SK-N-SH (cell line): ENCODE measurements around the gene CDK14. TPM values are rescaled to one million over a fixed set of nuclear protein-coding genes. Genes with fewer than 3 reads are reported as not detected.

ENCODE experiments used
- CTCF ChIA-PET: fragments of 300-600, 350-600 bp; formaldehyde crosslinking; extraction: SDS; loops from one replicate; lab custom pipeline; 2021; lab: Yijun Ruan, JAX
- POLR2A ChIA-PET: fragments of 350-600 bp; sonication (Branson Sonifier 250); formaldehyde crosslinking; extraction: SDS; loops from one replicate; lab custom pipeline; 2020; ENCODE audit warnings: antibody characterized with exemption, inconsistent platforms; lab: Yijun Ruan, JAX
- DNase-seq: peaks from one replicate; pipeline ENCODE4 v3.0.0; 2012
- H2AFZ ChIP-seq: fragments of 200-600 bp; sonication (generic); 2 replicates; pipeline ENCODE4 v1.8.1; 2016; ENCODE audit warnings: antibody characterized with exemption, mild to moderate bottlenecking, low read depth
- H3F3A ChIP-seq: fragments of 200-600 bp; sonication (generic); replicated peaks from 2 replicates; pipeline ENCODE3; 2016; ENCODE audit warnings: antibody characterized with exemption, mild to moderate bottlenecking; ENCODE audit not compliant: insufficient read depth
- H3K27ac ChIP-seq, 2 experiments: fragments of 200-500 bp in 1 of 2; fragments of 200-600 bp in 1 of 2; sonication (Bioruptor generic) in 1 of 2; sonication (generic), shearing (Covaris generic) in 1 of 2; 2 replicates each; pipeline versions ENCODE4 v1.5.1 to v1.6.1; 2014 to 2016; ENCODE audit warnings: low read depth in 2 of 2, inconsistent platforms in 1 of 2, low read length in 1 of 2, mild to moderate bottlenecking in 1 of 2, mixed read lengths in 1 of 2
- H3K27me3 ChIP-seq: fragments of 200-600 bp; sonication (generic), shearing (Covaris generic); 2 replicates; pipeline ENCODE4 v1.6.1; 2016; ENCODE audit warnings: mixed run types; ENCODE audit not compliant: insufficient read depth
- H3K36me3 ChIP-seq, 2 experiments: fragments of 200-500 bp in 1 of 2; fragments of 200-600 bp in 1 of 2; sonication (Bioruptor generic) in 1 of 2; sonication (generic) in 1 of 2; replicated peaks in 1 of 2; 2 replicates each; pipeline versions ENCODE3 to v1.5.1; 2014 to 2016; ENCODE audit warnings: low read length in 1 of 2, mild to moderate bottlenecking in 1 of 2; ENCODE audit not compliant: insufficient read depth in 2 of 2, control insufficient read depth in 1 of 2
- H3K4me1 ChIP-seq, 2 experiments: fragments of 200-500 bp in 1 of 2; fragments of 200-600 bp in 1 of 2; sonication (Bioruptor generic) in 1 of 2; sonication (generic), shearing (Covaris generic) in 1 of 2; 2 replicates each; pipeline versions ENCODE4 v1.5.1 to v1.6.1; 2014 to 2016; ENCODE audit warnings: low read depth in 1 of 2, low read length in 1 of 2, mixed run types in 1 of 2; ENCODE audit not compliant: insufficient read depth in 2 of 2, control insufficient read depth in 1 of 2
- H3K4me2 ChIP-seq: fragments of 200-600 bp; sonication (generic), shearing (Covaris generic); 2 replicates; pipeline ENCODE4 v1.6.1; 2017; ENCODE audit warnings: mixed run types
- H3K4me3 ChIP-seq, 2 experiments: fragments of 200-500 bp in 1 of 2; fragments of 200-600 bp in 1 of 2; sonication (Bioruptor generic) in 1 of 2; sonication (generic), shearing (Covaris generic) in 1 of 2; 2 replicates each; pipeline versions ENCODE4 v1.5.1 to v1.8.1; 2014 to 2016; ENCODE audit warnings: low read depth in 2 of 2, inconsistent platforms in 1 of 2, low read length in 1 of 2, mild to moderate bottlenecking in 1 of 2, mixed read lengths in 1 of 2, moderate library complexity in 1 of 2
- H3K79me2 ChIP-seq: fragments of 200-600 bp; sonication (generic); 2 replicates; pipeline ENCODE4 v1.8.1; 2017; ENCODE audit warnings: mild to moderate bottlenecking; ENCODE audit not compliant: insufficient read depth
- H3K9ac ChIP-seq: fragments of 200-600 bp; sonication (generic); 2 replicates; pipeline ENCODE4 v1.6.1; 2017; ENCODE audit warnings: mixed run types
- H3K9me2 ChIP-seq: fragments of 200-600 bp; sonication (generic); 2 replicates; pipeline ENCODE4 v1.6.1; 2017; ENCODE audit warnings: mixed run types
- H3K9me3 ChIP-seq: fragments of 200-600 bp; sonication (generic); 2 replicates; pipeline ENCODE4 v1.6.1; 2017; ENCODE audit warnings: mixed run types, mild to moderate bottlenecking, moderate library complexity
- H4K20me1 ChIP-seq: fragments of 200-600 bp; sonication (generic); 2 replicates; pipeline ENCODE4 v1.6.1; 2017; ENCODE audit warnings: mild to moderate bottlenecking, mixed run types; ENCODE audit not compliant: insufficient read depth
- CHD2 ChIP-seq: fragments of 150-350 bp; IDR thresholded peaks from 2 replicates; pipeline ENCODE4 v1.6.1; 2018; ENCODE audit warnings: low read length; ENCODE audit not compliant: partially characterized antibody
- EP300 ChIP-seq, 2 experiments: IDR thresholded peaks; 2 replicates each; pipeline versions ENCODE4 v1.4.0 to v1.6.1; 2012; ENCODE audit warnings: borderline replicate concordance in 1 of 2, low read depth in 1 of 2, low read length in 1 of 2
- GABPA ChIP-seq: IDR thresholded peaks from 2 replicates; pipeline ENCODE4 v1.4.0; 2012; ENCODE audit warnings: low read depth, mild to moderate bottlenecking
- GATA2 ChIP-seq: sonication (generic); formaldehyde crosslinking; IDR thresholded peaks from 2 replicates; pipeline ENCODE4 v1.5.0; 2020; ENCODE audit warnings: mild to moderate bottlenecking, missing genetic modification reagents
- MEF2A ChIP-seq: IDR thresholded peaks from 2 replicates; pipeline ENCODE4 v1.4.0; 2012; ENCODE audit warnings: low read depth, borderline replicate concordance
- NRF1 ChIP-seq: IDR thresholded peaks from 2 replicates; pipeline ENCODE4 v1.6.1; 2012; ENCODE audit warnings: low read depth, mild to moderate bottlenecking, low read length
- RAD21 ChIP-seq: IDR thresholded peaks from 2 replicates; pipeline ENCODE4 v1.6.1; 2012; ENCODE audit warnings: mild to moderate bottlenecking, low read length
- RCOR1 ChIP-seq: fragments of 150-350 bp; IDR thresholded peaks from 2 replicates; pipeline ENCODE4 v1.6.1; 2017; ENCODE audit warnings: antibody characterized with exemption, low read length
- REST ChIP-seq: IDR thresholded peaks from 2 replicates; pipeline ENCODE4 v1.6.1; 2012; ENCODE audit warnings: mild to moderate bottlenecking, low read depth, low read length, moderate library complexity
- RXRA ChIP-seq: IDR thresholded peaks from 2 replicates; pipeline ENCODE4 v1.4.0; 2012; ENCODE audit warnings: low read depth, mild to moderate bottlenecking, borderline replicate concordance
- TAF1 ChIP-seq: IDR thresholded peaks from 2 replicates; pipeline ENCODE4 v1.6.1; 2012; ENCODE audit warnings: low read depth, mild to moderate bottlenecking, low read length, moderate library complexity, borderline replicate concordance
- YY1 ChIP-seq: IDR thresholded peaks from 2 replicates; pipeline ENCODE4 v1.4.0; 2012; ENCODE audit warnings: low read depth, mild to moderate bottlenecking
- WGBS: methylation state at CpG from one replicate; pipeline ENCODE4 v1.1.6; 2017; ENCODE audit warnings: low lambda C conversion rate; 5-methylcytosine and 5-hydroxymethylcytosine counted together
- polyA plus RNA-seq, 3 experiments: library from polyadenylated mRNA; depleted of rRNA; stranded (reverse); fragments of >200 nt; gene quantifications; 2 replicates each; pipeline ENCODE4 v1.2.3, GENCODE V29; 2012
- TF ChIP-seq, protein P1 (sequence below): fragments of 150-350 bp; IDR thresholded peaks from 2 replicates; pipeline ENCODE4 v1.6.1; 2017; ENCODE audit warnings: antibody characterized with exemption, low read length, low read depth, borderline replicate concordance

Gene CDK14
- polyA plus RNA-seq, 1 of the 3 experiments (the other 2 are of a cell fraction) = 13.9 TPM

- DNase-seq = no peak
- no peak overlapping the region for H3K27ac ChIP-seq
- 85% methylated on average over 2 of the region's 2 CpGs for WGBS
- H3K36me3 ChIP-seq = peaks cover 0 to 11% of the 10 kb centered on the region in 2 experiments
- H2AFZ ChIP-seq = no peak overlapping the region
- TF ChIP-seq REST = no peak
- TF ChIP-seq MEF2A = no peak
- TF ChIP-seq RAD21 = no peak
- TF ChIP-seq, protein P1, sequence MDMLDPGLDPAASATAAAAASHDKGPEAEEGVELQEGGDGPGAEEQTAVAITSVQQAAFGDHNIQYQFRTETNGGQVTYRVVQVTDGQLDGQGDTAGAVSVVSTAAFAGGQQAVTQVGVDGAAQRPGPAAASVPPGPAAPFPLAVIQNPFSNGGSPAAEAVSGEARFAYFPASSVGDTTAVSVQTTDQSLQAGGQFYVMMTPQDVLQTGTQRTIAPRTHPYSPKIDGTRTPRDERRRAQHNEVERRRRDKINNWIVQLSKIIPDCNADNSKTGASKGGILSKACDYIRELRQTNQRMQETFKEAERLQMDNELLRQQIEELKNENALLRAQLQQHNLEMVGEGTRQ = no peak
- TF ChIP-seq GATA2 (CRISPR knock-in tag) = no peak
- no peak for TF ChIP-seq EP300 (IDR thresholded peaks at IDR 0.05; ENCODE audit: borderline replicate concordance in 1 of 2, low read depth in 1 of 2, low read length in 1 of 2)
- no peak for TF ChIP-seq NRF1
- no peak for TF ChIP-seq RXRA
- TF ChIP-seq RCOR1 = no peak
- no peak for TF ChIP-seq YY1
- no peak for TF ChIP-seq TAF1
- TF ChIP-seq CHD2 = no peak
- TF ChIP-seq GABPA = no peak
- no peaks in the 10 kb centered on the region for H3F3A ChIP-seq
- no peak overlapping the region for H3K4me2 ChIP-seq
- H3K4me3 ChIP-seq = no peak overlapping the region
- H4K20me1 ChIP-seq = no peaks in the 10 kb centered on the region
- H3K27me3 ChIP-seq = no peaks in the 10 kb centered on the region
- H3K79me2 ChIP-seq = no peaks in the 10 kb centered on the region
- no peaks in the 10 kb centered on the region for H3K4me1 ChIP-seq
- ChIA-PET CTCF (interaction anchor here (0.6 to 1.9 kb wide), 3 partner anchors 14 to 721 kb away, joined by 3 to 8 read pairs (median 7); no protein-coding TSS in a partner anchor), POLR2A (no interaction called here)
- no peak overlapping the region for H3K9ac ChIP-seq
- H3K9me2 ChIP-seq = no peaks in the 10 kb centered on the region
- no peaks in the 10 kb centered on the region for H3K9me3 ChIP-seq
Measured at GRCh38 chr7:91019686-91020385, 423.7 kb downstream of the CDK14 start.
